GM19395 (cell line): ENCODE measurements around the gene CAMK2D.
"Not testable (repeated sequence)": the region's sequence is repeated elsewhere in the genome, so short reads cannot be mapped to it uniquely, and the experiment has no call there.

ENCODE experiments used
- ATAC-seq: cut with Tn5 transposase; IDR thresholded peaks from one replicate; pipeline ENCODE4 v1.9.1; 2021; ENCODE audit warnings: mild to moderate bottlenecking, moderate library complexity; ENCODE audit not compliant: unreplicated experiment

CAMK2D gene

GRCh38 chr4:113733685-113734084 is 27.9 kb downstream of the CAMK2D start:
- ATAC-seq, result no peak

GRCh38 chr4:113732967-113733527 is 28.5 kb downstream of the CAMK2D start:
- ATAC-seq, result no peak

GRCh38 chr4:113730467-113731216 is 30.9 kb downstream of the CAMK2D start:
- ATAC-seq, result no peak

DNA sequence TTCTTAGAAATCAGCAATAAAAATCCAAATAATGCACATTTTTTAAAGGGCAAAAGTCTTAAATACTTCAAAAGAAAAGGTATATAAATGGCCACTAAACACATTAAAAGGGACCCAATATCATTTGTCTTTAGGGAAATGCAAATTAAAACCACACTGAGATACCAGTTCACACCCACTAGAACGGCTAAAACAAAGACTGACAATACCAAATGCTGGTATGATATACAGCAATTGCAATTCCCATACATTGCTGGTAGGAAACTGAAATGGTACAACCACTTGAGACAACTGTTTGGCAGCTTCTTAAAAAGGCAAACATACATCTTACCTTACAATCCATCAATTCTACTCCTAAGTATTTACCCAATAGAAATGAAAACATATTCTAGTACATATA is 33.7 kb downstream of the CAMK2D start:
- no peak for ATAC-seq

DNA sequence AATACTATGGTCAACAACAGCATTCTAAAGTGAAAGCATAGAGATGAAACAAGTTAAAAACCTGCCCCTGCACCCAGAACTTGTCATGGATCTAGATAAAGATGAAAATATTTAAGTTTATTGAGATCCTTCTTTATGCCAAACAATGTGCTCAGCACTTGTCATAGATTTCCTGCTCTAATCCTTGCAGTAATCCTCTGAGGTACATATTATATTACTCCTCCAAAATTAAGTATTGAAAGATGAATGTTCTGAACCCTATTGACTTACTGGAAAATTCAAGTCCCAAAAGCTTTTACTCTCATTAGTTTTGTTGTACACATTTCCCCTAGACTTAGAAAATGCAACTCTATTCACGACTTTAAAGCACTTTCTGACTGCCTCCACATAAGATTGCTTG is 35.6 kb downstream of the CAMK2D start:
- no peak for ATAC-seq

DNA sequence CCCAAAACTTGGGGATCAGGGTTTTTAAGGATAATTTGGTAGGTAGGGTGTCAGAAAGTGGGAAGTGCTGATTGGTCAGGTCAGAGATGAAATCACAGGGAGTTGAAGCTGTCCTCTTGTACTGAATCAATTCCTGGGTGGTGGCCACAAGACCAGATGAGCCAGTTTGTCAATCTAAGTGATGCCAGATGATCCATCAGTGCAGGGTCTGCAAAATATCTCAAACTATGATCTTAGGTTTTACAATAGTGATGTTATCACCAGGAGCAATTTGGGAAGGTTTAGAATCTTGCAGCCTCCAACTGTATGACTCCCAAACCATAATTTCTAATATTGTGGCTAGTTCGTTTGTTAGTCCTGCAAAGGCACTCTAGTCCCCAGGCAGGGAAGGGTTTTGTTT is 43.3 kb downstream of the CAMK2D start:
- no peak for ATAC-seq

- ATAC-seq, result no peak
These were observed 49.5 kb downstream of the CAMK2D start for GRCh38 chr4:113711883-113712662.

DNA sequence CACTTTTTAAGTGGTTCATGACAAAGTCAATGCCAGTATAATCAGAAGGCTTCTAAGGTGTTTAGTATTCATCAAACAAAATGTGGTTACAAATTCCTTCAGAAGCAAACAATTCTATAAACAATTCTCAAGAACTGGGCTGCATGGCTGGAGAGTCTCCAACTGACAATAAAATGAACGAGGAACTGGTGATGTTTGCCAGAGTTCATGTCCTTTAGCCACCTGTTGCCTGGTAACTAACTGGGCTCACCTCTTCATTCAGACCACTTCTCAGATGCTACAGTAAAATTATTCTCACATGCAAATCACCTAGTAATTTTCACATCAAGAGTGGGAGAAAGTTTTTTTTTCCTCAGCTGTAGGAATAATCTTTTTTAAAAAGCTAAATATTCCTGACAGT is 53.3 kb downstream of the CAMK2D start:
- peak; percentile 76 for ATAC-seq

- ATAC-seq, result no peak
These were observed 54.5 kb downstream of the CAMK2D start for GRCh38 chr4:113707048-113707447.

DNA sequence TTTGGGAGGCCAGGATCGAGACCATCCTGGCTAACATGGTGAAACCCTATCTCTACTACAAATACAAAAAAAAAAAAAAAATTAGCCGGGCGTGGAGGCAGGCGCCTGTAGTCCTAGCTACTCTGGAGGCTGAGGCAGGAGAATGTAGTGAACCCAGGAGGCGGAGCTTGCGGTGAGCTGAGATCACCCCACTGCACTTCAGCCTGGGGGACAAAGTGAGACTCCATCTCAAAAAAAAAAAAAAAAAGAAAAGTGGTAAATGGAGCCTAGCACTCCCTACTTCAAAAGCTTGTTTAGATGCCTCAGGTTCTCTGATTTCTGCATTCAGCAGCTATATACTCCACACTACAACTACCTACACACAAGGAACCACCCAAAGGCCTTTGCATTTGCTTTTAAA is 56.4 kb downstream of the CAMK2D start:
- ATAC-seq, result not testable (repeated sequence)

- not testable (repeated sequence) for ATAC-seq
These were observed 58.9 kb downstream of the CAMK2D start for GRCh38 chr4:113702596-113702995.

DNA sequence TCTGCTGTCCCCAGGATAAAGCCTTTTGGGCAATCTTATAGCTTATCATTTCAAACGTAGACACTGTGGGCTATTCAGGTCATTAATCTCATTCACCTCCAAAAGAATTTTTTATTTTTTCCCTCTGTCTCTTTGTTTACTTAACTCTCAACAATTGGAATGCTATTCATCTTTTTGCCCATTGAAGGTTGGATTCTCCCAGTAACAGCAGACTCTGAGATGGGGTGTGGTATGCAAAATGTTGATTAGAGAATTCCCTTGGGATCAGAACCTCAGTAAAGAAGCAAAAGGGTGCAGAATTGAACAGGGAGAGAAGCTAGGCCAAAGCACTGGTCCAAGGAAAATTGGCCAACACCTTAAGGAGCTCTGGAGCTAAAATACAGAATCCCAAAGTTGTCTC is 60.4 kb downstream of the CAMK2D start:
- no peak for ATAC-seq

DNA sequence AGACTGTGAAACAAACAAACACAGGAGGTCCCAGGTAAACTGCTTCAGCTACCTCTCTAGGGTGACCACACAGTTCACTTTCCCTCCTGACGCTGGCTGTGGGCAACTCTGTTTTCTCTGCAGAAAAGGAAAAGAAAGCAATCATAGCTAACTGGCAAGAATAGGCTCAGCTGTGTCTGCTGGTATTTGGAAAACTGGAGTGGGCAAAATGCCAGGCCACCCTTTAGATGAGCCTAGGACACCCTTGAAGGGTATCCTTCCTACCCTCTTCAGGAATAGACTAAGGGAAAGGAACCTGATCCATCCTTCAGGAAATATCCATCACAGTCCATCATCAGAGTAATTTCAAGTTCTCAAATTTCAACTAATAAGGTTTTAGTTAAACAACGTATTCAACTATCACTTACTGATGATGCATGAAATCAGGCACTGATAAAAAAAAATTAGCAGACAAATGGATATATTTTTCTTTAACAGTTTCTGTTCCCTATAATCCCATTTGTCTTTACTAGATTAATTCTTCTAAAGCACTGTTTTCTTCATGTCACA is 60.9 kb downstream of the CAMK2D start:
- ATAC-seq, result no peak

- ATAC-seq, result no peak
These were observed 61.8 kb downstream of the CAMK2D start for GRCh38 chr4:113699772-113700171.

- ATAC-seq, result no peak
These were observed 64.1 kb downstream of the CAMK2D start for GRCh38 chr4:113697429-113697828.

DNA sequence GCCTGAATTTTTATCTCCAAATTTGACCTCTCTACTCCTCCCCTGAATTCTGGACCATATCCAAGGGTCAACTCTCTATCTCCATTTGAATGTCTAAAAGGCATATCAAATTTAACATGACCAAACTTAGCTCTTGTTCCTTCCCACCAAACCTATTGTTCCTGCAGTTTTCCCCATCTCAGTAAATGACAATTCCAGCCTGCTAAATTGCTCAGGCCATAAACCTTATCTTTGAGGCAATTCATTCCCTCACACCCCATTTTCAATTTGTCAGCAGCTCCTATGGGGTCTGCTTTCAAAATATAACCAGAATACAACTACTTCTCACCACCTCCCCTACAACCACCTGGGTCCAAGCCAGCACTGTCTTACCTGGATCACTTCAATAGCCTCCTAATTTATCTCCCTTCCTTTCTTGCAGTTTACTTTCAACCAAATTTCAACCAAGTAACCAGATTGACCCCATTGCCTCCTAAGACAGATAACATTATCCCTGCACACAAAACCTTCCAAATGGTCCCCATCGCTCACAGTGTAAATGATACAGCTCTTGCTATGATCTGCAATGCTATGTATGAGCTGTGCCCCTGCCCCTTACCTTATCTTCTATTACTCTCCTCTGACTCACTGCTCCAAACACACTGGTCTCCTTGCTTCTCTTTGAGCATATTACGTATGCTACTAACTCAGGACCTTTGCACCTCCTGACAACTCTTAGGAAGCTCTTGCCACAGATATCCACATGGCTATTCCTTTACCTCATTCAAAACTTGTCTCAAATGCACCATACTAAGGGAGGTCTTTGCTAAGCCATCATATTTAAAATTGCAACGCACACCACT is 66.0 kb downstream of the CAMK2D start:
- ATAC-seq, result no peak

- no peak for ATAC-seq
These were observed 67.5 kb downstream of the CAMK2D start for GRCh38 chr4:113694008-113694407.

DNA sequence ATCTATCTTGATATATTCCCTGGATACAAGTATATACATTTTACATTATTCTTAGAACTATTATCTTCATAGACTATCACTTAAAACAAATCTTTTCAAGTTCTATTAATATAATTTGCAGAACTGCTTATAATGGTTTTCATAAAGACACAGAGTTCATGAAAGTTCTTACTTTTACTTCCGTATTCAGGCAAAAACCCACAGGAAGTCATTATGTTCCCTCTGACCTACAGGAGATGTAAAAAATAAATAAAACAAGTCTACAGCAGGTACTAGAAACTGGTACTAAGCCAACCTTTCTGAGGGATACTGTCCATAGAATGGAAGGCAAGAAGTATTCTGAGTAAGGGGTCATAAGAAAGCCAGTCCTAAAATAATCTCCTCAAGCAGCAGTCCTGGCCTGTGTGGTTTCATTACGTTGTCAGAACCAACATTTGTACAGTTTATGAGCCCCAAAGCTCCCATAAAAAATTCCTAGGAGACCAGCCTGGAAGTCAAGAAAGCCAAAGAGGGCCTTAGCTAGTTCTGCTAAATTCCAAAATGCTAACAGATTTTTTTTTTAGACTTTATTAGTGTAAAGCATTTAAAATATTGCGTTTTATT is 68.6 kb downstream of the CAMK2D start:
- ATAC-seq, result peak; percentile 89

DNA sequence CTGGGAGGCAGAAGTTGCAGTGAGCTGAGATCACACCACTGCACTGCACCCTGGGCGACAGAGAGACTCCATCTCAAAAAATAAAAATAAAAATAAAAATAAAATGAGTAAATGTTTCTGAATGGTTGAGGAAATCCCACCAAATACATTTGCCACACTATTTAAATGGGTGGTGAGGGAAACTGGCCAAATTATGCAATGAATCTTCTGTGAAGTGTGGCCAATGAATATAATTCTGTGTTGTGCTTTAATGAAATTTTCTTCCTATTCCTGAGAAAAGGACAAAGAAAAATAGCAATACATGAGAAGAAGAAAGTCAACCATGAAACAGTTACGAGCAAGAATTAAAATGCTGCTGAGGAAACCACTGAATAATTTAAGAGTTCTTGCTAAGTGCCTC is 69.9 kb downstream of the CAMK2D start:
- ATAC-seq, result no peak

DNA sequence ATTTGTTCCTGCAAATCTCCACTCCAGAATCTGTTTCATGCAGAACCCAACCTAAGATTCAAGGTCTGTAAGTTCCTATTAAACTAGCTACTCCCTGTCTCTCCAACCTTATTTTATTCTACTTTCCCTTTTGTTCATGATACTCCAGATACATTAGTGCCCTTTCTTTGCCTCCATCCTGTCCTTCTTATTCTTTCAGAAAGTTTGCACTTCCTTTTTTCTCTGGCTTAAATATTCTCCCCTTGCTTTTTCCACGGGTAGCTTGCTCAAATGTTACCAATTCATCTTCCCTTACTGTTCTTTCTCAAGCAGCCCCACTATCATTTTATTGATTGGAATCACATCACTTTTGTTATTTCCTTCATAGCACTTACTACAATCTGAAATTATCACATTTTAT is 72.1 kb downstream of the CAMK2D start:
- no peak for ATAC-seq
